Activated naive CD8-positive, alpha-beta T cell (primary cell): ENCODE data around the gene MSRB2.

Experiments used
- H3K27ac Mint-ChIP-seq: one replicate; pipeline ENCODE4 v1.8.0; 2021; ENCODE audit warnings: mixed read lengths
- H3K27me3 Mint-ChIP-seq: one replicate; pipeline ENCODE4 v1.8.0; 2021; ENCODE audit warnings: mixed read lengths
- H3K36me3 Mint-ChIP-seq: one replicate; pipeline ENCODE4 v1.8.0; 2021; ENCODE audit warnings: mixed read lengths
- H3K4me1 Mint-ChIP-seq: one replicate; pipeline ENCODE4 v1.8.0; 2021; ENCODE audit warnings: low read depth, mixed read lengths
- H3K4me3 Mint-ChIP-seq: one replicate; pipeline ENCODE4 v1.8.0; 2021; ENCODE audit warnings: mild to moderate bottlenecking, mixed read lengths
- H3K9me3 Mint-ChIP-seq: one replicate; pipeline ENCODE4 v1.8.0; 2021; ENCODE audit warnings: low read depth, mixed read lengths

The MSRB2 gene

DNA sequence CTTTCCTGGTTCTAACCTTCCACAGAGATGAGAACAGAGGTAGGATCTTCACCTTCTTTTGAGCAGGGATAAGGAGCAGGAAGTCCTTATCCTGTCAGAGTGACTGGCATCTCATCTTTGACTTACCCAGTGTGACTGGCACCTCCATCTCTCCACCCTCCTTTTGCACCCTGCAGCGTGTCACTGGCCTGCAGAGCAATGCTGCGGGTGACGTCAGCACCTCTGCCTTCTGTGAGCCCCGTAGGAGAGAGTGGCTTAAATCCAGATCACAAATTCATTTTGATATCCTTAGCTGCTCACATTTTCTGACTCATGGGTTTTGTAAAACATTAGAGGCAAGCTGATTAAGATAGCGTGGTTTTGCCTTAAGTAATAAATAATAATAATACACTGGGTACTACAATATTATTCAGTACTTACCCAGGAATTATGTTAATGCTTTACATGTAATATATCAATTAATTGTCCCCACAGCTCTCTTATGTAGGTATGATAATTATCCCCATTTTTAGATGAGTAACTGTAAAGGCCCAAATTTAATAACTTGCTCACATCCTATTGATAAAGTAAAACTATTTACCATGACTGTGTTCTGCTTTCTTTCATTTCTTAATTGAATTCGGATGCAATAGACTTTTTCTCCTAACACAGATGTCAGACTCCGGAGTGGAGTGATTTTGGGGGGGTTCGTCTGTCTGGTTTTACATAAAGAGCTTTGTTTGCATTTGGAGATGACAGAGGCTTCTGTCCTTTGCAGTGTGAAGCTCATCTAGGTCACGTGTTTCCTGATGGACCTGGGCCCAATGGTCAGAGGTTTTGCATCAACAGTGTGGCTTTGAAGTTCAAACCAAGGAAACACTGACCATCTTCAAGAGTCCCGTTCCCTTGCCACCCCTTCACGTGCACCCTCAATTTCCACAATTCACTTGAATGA lies 24.9 kb downstream of the MSRB2 start:
- Mint-ChIP-seq H3K4me1 (no peaks in the 10 kb centered on the region), H3K36me3 (peaks cover 16% of the 10 kb centered on the region), H3K9me3 (peaks cover 7% of the 10 kb centered on the region), H3K27me3 (no peaks in the 10 kb centered on the region), H3K4me3 (no peak overlapping the region), H3K27ac (no peak overlapping the region)

DNA sequence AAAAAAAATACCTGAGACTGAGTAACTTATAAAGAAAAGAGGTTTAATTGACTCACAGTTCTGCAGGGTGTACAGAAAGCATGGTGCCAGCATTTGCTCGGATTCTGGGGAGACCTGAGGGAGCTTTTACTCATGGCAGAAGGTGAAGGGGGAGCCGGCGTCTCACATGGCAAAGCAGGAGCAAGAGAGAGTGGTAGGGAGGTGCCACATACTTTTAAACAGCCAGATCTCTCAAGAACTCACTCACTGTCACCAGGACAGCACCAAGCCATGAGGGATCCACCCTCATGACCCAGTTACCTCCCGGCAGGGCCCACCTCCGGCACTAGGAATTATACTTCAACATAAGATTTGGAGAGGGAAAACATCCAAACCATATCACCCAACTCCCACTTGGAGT lies 25.8 kb downstream of the MSRB2 start:
- no peaks in the 10 kb centered on the region for H3K27me3 Mint-ChIP-seq
- no peaks in the 10 kb centered on the region for H3K4me1 Mint-ChIP-seq
- H3K4me3 Mint-ChIP-seq, result no peak overlapping the region

DNA sequence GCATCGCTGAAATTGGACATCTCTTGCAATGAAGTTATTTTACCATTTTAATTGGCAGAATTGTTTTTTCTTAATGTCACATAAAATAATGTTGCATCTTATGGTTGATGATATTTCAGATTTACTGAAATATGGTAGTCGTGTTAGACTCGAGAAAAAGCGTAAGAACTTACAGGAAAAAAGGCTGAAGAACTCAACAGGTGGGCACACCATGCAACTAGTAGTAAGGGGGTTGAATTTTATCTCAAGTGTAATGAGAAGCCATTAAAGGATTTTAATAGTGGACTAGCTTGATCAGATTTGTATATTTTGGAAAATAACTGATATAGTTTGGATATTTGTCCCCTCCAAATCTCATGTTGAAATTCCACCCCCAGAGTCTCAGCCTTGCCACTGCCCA lies 41.1 kb downstream of the MSRB2 start:
- Mint-ChIP-seq H3K4me3 (no peak overlapping the region), H3K4me1 (no peaks in the 10 kb centered on the region), H3K9me3 (peaks cover 4% of the 10 kb centered on the region), H3K36me3 (peaks cover 3% of the 10 kb centered on the region), H3K27ac (no peak overlapping the region), H3K27me3 (peaks cover 7% of the 10 kb centered on the region)

More for the DNA sequence above, 25.8 kb downstream of the MSRB2 start:
- Mint-ChIP-seq H3K9me3 (peaks cover 7% of the 10 kb centered on the region), H3K27ac (no peak overlapping the region), H3K36me3 (peaks cover 15% of the 10 kb centered on the region)

DNA sequence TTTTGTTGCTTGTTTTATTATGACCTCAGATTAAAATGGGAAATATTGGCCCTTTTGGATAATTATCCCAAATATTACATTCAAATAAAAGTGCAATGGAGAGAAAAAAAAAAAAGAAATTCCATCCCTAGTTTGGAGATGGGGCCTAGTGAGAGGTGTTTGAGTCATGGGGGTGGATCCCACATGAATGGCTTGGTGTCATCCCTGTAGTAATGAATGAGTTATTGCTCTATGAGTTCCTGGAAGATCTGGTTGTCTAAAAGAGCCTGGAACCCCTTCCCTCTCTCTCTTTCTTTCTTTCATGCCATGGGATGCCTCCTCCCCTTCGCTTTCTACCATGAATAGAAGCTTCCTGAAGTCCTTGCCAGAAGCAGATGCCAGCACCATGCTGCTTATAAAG lies 44.3 kb downstream of the MSRB2 start:
- no peaks in the 10 kb centered on the region for H3K4me1 Mint-ChIP-seq
- no peak overlapping the region for H3K27ac Mint-ChIP-seq
- H3K4me3 Mint-ChIP-seq, result no peak overlapping the region
- H3K36me3 Mint-ChIP-seq, result peaks cover 3% of the 10 kb centered on the region
- peaks cover 4% of the 10 kb centered on the region for H3K9me3 Mint-ChIP-seq
- H3K27me3 Mint-ChIP-seq, result peaks cover 7% of the 10 kb centered on the region

DNA sequence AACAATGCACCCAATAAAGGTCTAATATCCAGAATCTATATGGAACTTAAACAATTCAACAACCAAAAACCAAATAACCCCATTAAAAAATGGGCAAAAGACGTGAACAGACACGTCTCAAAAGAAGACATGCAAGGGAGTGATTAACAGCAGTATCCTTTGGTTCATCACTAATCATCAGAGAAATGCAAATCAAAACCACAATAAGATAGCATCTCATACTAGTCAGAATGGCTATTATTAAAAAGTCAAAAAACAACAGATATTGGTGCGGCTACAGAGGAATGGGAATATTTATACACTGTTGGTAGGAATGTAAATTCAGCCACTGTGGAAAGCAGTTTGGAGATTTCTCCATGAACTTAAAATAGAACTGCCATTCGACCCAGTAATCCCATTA lies 46.6 kb downstream of the MSRB2 start:
- Mint-ChIP-seq H3K4me3 (no peak overlapping the region), H3K9me3 (peaks cover 4% of the 10 kb centered on the region), H3K36me3 (peaks cover 3% of the 10 kb centered on the region), H3K27ac (no peak overlapping the region), H3K4me1 (no peaks in the 10 kb centered on the region), H3K27me3 (peaks cover 8% of the 10 kb centered on the region)

DNA sequence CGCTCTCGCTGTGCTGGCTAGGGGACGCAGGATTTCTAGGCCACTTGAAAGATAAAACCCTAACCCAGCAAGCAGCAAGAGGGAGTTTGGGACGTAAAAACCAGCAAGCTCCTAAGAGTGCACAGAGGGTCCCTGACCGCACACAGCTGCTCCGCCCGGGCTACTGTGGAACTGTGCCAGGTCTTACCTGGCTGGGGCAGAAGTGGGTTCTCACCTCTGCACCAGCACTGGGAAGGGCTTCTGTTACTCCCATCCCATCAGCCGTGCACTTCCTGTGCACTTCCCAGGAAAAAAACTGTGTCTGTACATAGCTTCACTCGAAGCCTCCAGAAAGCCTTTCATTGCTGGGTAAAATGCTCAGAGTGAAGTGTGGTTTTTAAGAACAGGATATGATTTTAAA lies 50.9 kb downstream of the MSRB2 start:
- no peak overlapping the region for H3K4me3 Mint-ChIP-seq
- H3K27me3 Mint-ChIP-seq, result peaks cover 7% of the 10 kb centered on the region
- no peaks in the 10 kb centered on the region for H3K9me3 Mint-ChIP-seq
- no peaks in the 10 kb centered on the region for H3K4me1 Mint-ChIP-seq
- no peaks in the 10 kb centered on the region for H3K36me3 Mint-ChIP-seq
- H3K27ac Mint-ChIP-seq, result no peak overlapping the region

DNA sequence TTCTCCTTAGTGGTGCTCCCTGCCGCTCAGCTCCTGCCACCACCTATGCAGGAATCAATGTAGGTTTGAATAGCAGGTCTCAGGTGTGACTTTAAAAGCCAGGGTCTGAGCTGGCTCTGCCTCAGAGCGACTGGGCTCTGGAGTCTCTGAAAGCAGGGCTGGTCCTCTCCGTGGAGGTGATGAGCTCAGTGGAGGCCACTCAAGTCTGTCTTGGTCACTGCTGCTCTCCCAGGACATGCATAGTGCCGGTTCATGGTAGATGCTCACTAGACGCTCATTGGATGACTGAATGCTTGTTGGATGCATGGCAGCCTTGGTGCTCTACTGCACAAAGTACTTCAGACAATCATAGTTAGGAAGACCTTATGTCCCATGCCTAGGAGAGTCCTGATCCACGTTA lies 51.7 kb downstream of the MSRB2 start:
- Mint-ChIP-seq H3K36me3 (no peaks in the 10 kb centered on the region), H3K9me3 (no peaks in the 10 kb centered on the region), H3K27ac (no peak overlapping the region), H3K4me3 (no peak overlapping the region), H3K4me1 (no peaks in the 10 kb centered on the region), H3K27me3 (peaks cover 9% of the 10 kb centered on the region)

DNA sequence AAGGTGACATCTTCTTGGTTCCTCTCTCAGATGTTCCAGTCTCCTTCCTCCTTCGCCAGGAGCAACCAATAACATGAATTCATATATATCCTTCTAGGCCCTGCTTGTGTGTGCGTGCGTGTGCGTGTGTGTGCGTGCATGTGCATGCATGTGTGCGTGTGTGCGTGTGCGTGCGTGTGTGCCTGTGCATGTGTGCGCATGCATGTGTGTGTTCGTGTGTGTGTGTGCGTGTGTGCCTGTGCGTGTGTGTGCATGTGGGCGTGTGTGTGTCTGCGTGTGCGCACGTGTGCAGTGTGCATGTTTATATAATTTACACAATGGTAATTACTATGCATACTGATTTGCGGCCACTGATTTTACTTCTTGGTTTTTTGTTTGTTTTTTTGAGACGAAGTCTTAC lies 52.8 kb downstream of the MSRB2 start:
- Mint-ChIP-seq H3K9me3 (no peaks in the 10 kb centered on the region), H3K27me3 (peaks cover 9% of the 10 kb centered on the region), H3K4me1 (no peaks in the 10 kb centered on the region), H3K4me3 (no peak overlapping the region), H3K27ac (no peak overlapping the region), H3K36me3 (no peaks in the 10 kb centered on the region)

DNA sequence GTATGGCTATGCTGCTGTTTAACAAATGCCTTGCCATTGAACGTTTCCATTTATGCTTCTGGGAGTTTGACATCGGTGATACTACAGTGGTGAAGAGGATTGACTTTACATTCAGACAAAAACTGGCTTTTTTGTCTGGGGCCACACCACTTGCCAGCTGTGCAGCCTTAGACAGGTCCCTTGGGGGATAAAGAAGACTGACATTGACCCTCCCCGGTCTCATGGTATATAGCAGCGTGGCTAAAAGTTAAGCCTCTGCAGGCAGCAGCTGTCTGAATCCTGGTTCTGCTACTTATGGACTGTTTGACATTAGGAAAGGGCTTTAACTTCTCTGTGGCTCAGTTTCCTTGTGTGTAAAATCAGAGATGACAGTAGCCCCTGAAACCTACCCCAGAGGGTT lies 54.7 kb downstream of the MSRB2 start:
- H3K27ac Mint-ChIP-seq, result no peak overlapping the region
- H3K27me3 Mint-ChIP-seq, result peaks cover 9% of the 10 kb centered on the region
- H3K4me3 Mint-ChIP-seq, result no peak overlapping the region
- no peaks in the 10 kb centered on the region for H3K4me1 Mint-ChIP-seq
- H3K9me3 Mint-ChIP-seq, result no peaks in the 10 kb centered on the region
- H3K36me3 Mint-ChIP-seq, result no peaks in the 10 kb centered on the region

DNA sequence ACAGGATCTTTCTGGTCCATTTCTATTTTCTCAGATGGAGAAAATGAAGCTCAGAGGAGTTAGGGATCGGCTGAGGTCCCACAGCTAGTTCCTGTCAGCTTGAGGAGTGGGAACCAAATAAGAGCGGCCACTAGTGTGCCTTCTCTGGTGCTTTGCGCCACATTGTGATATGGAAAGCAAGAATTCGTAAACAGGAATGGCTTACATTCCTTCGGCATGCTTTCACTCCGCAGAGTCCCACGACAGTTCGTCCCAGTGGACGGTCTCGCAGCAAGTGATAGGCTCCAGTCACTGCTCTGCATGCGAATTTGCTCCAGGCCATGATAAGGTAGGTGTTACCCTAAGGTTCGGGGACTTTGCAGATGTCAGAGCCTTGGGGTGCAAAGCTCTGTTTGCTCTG lies 55.2 kb downstream of the MSRB2 start:
- H3K27ac Mint-ChIP-seq, result no peak overlapping the region
- no peaks in the 10 kb centered on the region for H3K9me3 Mint-ChIP-seq
- H3K36me3 Mint-ChIP-seq, result no peaks in the 10 kb centered on the region
- H3K4me1 Mint-ChIP-seq, result no peaks in the 10 kb centered on the region
- H3K27me3 Mint-ChIP-seq, result peaks cover 9% of the 10 kb centered on the region
- H3K4me3 Mint-ChIP-seq, result no peak overlapping the region

DNA sequence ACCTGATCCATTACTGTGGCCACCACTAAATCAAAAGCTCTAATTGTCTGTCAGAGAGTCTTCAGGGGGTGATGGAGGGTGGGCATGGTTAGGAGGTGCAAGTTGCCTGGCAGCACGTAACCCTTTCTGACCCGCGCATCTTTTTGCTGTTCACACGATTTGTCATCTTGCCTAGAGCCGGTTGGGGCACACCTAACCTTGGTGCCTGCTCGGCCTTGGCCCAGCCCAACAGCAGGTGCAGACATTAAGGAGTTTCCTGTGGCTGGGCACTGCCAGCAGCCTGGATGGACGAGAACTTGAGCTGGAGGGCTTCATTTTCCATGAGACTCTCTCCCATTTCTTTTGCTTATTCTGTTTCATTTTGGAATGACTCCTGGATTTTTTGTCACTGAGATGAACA lies 55.7 kb downstream of the MSRB2 start:
- Mint-ChIP-seq H3K27me3 (peaks cover 9% of the 10 kb centered on the region), H3K4me1 (no peaks in the 10 kb centered on the region), H3K9me3 (no peaks in the 10 kb centered on the region), H3K27ac (no peak overlapping the region), H3K4me3 (no peak overlapping the region), H3K36me3 (no peaks in the 10 kb centered on the region)

DNA sequence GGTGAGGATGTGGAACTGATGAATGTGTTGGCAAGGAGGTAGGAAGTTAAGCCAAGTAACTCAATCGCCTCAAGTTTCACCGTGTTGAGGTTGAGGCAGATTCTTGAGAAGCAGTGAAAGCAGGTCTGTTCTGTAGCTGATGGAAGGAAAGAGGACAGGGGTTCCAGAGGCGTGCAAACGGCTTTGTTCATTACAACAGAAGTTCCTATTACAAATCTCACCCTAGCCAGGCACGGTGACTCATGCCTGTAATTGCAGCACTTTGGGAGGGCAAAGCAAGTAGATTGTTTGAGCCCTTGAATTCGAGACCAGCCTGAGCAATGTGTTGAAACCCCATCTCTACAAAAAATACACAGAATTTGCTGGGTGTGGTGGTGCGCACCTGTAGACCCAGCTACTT lies 59.8 kb downstream of the MSRB2 start:
- Mint-ChIP-seq H3K4me1 (peaks cover 4% of the 10 kb centered on the region), H3K27me3 (peaks cover 24% of the 10 kb centered on the region), H3K27ac (no peak overlapping the region), H3K9me3 (no peaks in the 10 kb centered on the region), H3K36me3 (no peaks in the 10 kb centered on the region), H3K4me3 (no peak overlapping the region)

DNA sequence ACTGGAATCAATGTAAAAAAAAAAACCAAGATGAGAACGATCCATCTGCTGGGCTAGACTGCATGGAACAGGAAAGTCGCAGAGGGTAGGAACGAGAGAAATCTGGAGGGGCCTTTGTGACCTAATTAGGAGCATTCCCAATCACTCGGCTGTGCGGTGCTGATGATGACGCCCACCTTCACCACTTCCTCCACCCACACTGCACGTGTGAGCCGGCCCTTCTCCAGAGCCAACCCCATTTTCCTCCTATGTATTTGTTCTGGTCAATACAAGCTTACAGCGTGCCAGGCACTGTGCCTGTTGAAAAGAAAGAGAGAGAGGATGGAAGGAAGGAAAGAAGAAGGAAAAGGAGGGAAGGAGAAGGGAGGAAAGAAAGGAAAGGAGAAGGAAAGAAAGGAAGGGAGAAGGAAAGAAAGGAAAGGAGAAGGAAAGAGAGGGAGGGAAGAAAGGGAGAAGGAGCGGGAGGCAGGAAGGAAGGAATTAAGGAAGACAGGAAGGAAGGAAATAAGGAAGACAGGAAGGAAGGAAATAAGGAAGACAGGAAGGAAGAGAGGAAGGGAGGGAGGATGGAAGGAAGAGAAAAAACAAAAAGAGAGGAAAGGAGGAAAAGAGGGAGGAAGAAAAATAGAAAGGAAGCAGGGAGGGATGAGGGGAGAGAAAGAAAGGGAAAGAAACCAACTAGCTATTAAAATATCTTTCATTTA lies 61.2 kb downstream of the MSRB2 start:
- no peak overlapping the region for H3K4me3 Mint-ChIP-seq
- H3K4me1 Mint-ChIP-seq, result peaks cover 4% of the 10 kb centered on the region
- peaks cover 19% of the 10 kb centered on the region for H3K27me3 Mint-ChIP-seq
- no peak overlapping the region for H3K27ac Mint-ChIP-seq
- no peaks in the 10 kb centered on the region for H3K36me3 Mint-ChIP-seq
- no peaks in the 10 kb centered on the region for H3K9me3 Mint-ChIP-seq

DNA sequence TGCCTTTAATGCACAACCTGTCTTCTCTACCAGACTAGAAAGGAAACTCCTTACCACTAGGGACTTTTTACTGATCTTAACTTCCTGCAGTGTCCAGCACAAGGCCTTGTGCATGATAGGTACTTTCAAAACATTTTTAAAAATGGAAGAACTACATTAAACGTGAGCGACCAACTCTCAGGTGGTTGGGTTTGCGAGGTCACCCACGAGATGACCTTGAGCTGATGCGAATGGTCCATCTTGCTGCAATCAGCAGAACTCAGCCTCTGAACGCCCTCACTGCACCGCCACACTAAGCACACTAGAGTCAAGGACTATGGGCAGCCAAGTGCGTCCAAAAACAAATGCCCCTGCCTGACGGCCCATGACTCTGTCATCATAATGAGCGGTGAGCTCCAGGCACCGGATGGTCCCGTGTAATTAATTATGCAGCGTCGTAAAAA lies 61.9 kb downstream of the MSRB2 start:
- Mint-ChIP-seq H3K4me1 (peaks cover 4% of the 10 kb centered on the region), H3K27ac (no peak overlapping the region), H3K36me3 (no peaks in the 10 kb centered on the region), H3K9me3 (no peaks in the 10 kb centered on the region), H3K27me3 (peaks cover 19% of the 10 kb centered on the region), H3K4me3 (no peak overlapping the region)

DNA sequence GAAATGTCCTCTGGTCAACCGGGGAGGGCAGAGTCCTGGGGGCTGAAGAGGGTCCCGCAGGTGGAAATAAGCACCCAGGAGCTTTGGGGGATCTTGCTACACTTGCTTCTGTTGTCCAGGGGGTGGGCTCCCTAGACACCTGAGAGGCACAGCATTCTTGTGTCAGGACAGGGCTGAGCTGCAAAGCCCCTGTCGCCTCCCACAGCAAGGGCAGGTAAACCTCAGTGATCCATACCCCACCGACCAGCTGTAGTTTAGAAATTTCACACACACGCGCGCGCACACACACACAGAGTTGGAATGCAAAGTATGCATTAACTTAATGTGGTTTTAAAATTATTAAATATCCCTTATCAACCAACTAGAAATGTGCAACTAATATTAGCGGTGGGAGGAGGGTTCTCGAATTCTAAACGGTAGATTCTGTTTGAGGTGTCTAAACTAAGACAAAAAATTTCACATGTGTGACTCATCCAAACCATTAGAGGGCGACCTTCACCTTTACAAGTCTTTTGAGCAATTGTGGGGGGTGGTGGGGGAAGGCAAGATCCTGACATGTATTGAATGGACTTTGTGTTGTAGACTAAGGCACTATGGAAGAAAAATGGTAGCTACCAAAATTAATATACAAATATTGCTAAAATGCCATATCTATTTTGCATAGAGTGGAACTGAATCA lies 62.5 kb downstream of the MSRB2 start:
- Mint-ChIP-seq H3K4me3 (no peak overlapping the region), H3K4me1 (peaks cover 4% of the 10 kb centered on the region), H3K36me3 (no peaks in the 10 kb centered on the region), H3K27ac (no peak overlapping the region), H3K27me3 (peaks cover 19% of the 10 kb centered on the region), H3K9me3 (no peaks in the 10 kb centered on the region)
